Calu3 (cell line): ENCODE measurements around the gene MAD1L1. TPM values are rescaled to one million over a fixed set of nuclear protein-coding genes. Genes with fewer than 3 reads are reported as not detected.
A peak's percentile ranks its signal among the peaks of the same experiment; 100 is the strongest.

Experiments used
- BruUV-seq: library from RNA; stranded (reverse); fragments of 400-500 nt; replicated peaks from 2 replicates; lab custom pipeline; 2021; lab: Mats Ljungman, UMichigan
- CTCF ChIA-PET: fragments of 300-600 bp; sonication (Branson Sonifier 250); formaldehyde crosslinking; loops from one replicate; lab custom pipeline; 2022; ENCODE audit warnings: antibody characterized with exemption; lab: Charles Lee
- DNase-seq: peaks from one replicate; pipeline ENCODE4 v3.0.0; 2022
- H3K27ac Mint-ChIP-seq: one replicate; pipeline ENCODE4 v1.8.0; 2022; ENCODE audit warnings: mixed read lengths; ENCODE audit not compliant: unreplicated experiment
- H3K27me3 Mint-ChIP-seq: one replicate; pipeline ENCODE4 v1.8.0; 2022; ENCODE audit warnings: mixed read lengths; ENCODE audit not compliant: unreplicated experiment
- H3K36me3 Mint-ChIP-seq: one replicate; pipeline ENCODE4 v1.8.0; 2022; ENCODE audit warnings: mild to moderate bottlenecking, moderate library complexity, mixed read lengths; ENCODE audit not compliant: insufficient read depth, unreplicated experiment
- H3K4me1 Mint-ChIP-seq: one replicate; pipeline ENCODE4 v1.8.0; 2022; ENCODE audit warnings: mild to moderate bottlenecking, low read depth, mixed read lengths; ENCODE audit not compliant: unreplicated experiment
- H3K4me3 Mint-ChIP-seq: one replicate; pipeline ENCODE4 v1.8.0; 2022; ENCODE audit warnings: mild to moderate bottlenecking, low read depth, moderate library complexity, mixed read lengths; ENCODE audit not compliant: unreplicated experiment
- H3K9me3 Mint-ChIP-seq: one replicate; pipeline ENCODE4 v1.8.0; 2022; ENCODE audit warnings: low read depth, mixed read lengths; ENCODE audit not compliant: unreplicated experiment
- intact Hi-C: fragments of 100-400 bp; cut with micrococcal nuclease; formaldehyde crosslinking; loops from one replicate; pipeline ENCODE4 v1.10.0; 2022; ENCODE audit not compliant: unreplicated experiment
- total RNA-seq: library from RNA; stranded (reverse); gene quantifications from 2 replicates; pipeline ENCODE4 v1.2.3, GENCODE V29; 2022
- TF ChIP-seq, protein P1 (sequence below): fragments of 200-600 bp; IDR thresholded peaks from one replicate; pipeline ENCODE4 v1.8.0; 2022; ENCODE audit warnings: antibody characterized with exemption; ENCODE audit not compliant: unreplicated experiment

The MAD1L1 gene
- total RNA-seq, 1 experiment from 2014 or later: 86.0 TPM

DNA sequence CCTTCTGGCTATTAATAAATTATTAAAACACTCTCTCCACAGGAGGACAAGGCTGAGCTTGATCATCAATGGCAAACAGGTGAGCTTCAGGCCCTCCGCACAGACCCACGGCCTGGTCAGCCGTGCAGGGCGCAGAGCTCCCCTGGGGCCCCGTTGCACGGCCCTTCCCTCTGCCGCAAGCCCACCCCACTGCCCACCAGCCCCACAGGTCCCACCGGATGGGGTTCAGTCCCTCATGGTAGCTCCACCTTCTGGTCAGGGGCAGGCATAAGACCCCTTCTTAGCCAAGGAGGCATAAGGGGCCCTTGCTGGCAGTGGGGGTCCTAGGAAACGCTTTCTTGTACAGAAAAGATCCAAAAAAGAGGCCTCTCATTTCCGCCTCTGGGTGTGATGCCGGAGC lies 84.6 kb downstream of the MAD1L1 start:
- H3K4me3 Mint-ChIP-seq: no peak overlapping the region
- CTCF ChIA-PET: no interaction called here
- no TSS peak for BruUV-seq
- H3K27me3 Mint-ChIP-seq: no peaks in the 10 kb centered on the region
- no peak for DNase-seq
- H3K27ac Mint-ChIP-seq: no peak overlapping the region
- intact Hi-C loops: no loop called here
- H3K9me3 Mint-ChIP-seq: no peaks in the 10 kb centered on the region
- H3K36me3 Mint-ChIP-seq: peaks cover 11% of the 10 kb centered on the region
- no peaks in the 10 kb centered on the region for H3K4me1 Mint-ChIP-seq
- TF ChIP-seq, protein P1, sequence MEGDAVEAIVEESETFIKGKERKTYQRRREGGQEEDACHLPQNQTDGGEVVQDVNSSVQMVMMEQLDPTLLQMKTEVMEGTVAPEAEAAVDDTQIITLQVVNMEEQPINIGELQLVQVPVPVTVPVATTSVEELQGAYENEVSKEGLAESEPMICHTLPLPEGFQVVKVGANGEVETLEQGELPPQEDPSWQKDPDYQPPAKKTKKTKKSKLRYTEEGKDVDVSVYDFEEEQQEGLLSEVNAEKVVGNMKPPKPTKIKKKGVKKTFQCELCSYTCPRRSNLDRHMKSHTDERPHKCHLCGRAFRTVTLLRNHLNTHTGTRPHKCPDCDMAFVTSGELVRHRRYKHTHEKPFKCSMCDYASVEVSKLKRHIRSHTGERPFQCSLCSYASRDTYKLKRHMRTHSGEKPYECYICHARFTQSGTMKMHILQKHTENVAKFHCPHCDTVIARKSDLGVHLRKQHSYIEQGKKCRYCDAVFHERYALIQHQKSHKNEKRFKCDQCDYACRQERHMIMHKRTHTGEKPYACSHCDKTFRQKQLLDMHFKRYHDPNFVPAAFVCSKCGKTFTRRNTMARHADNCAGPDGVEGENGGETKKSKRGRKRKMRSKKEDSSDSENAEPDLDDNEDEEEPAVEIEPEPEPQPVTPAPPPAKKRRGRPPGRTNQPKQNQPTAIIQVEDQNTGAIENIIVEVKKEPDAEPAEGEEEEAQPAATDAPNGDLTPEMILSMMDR: peak; percentile 38

DNA sequence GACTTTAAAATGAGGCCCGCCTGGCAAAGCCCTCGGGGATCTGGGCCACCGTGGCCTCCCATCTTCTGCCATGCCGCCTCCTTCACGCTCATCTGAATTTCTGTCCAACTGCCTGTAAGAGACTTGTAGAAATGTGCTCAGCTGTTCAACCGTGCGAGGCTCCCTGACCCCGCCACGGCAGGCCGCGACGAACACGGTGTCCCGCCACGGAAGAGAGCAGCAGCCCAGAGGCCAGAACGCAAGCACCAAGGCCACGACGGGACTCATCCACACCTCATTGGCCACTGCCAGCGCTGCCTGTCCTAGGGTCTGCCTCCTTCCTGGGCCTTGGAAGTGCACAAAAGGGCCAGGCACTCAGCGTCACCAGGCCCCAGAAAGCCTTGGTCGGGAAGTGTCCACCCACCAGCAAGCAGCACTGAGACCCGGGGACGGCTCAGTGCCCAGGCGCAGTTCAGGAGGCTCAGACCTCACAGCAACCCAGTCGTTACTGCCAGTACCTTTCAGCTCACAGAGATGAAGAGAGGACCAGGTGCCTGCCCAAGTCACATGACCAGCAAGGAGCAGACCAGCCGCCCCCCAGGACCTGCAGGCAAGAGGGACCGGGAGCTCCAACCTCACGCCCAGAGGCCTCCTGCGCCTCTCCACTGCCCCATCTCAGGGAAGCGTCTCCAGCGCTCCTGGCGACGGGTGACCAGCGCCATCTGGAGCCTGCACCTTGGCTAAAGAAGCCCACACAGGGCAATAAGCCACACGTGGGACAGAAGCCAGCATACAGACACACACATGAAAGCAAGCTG lies 85.9 kb downstream of the MAD1L1 start:
- CTCF ChIA-PET: interaction anchor here (0.5 kb wide), 1 partner anchor 482 kb away, joined by 3 read pairs; no protein-coding TSS in a partner anchor

DNA sequence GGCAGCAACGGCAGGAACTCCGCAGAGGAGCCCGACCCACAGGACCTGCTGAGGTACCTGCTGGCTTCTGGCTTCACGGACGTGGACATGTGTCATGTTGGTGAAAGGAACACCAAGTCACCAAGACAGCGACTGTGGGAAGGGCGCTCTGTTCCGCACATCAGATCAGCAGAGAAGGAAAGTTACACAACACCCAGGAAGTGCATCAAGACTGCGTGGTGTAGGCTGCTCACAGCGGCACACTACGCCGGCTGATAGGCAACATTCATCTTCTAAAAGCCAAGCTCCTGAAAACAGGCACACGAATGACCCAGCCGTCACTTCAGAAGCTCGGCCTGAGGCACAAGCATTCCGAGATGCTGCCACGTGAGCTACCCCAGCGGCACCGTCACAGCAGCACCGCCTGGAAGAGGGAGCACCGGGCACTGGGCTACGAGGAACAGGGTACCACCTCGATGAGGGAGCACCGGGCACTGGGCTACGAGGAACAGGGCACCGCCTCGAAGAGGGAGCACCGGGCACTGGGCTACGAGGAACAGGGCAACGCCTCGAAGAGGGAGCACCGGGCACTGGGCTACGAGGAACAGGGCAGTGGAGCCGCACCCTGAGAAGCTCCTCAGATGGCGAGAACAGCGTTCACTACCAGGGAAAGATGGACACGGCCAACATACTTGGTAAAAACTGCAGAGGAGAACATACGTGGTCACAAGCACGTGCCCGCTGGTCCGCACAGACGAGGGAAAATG lies 86.7 kb downstream of the MAD1L1 start:
- intact Hi-C loops: no loop called here

More for the DNA sequence above, 85.9 kb downstream of the MAD1L1 start:
- H3K36me3 Mint-ChIP-seq: peaks cover 11% of the 10 kb centered on the region
- TF ChIP-seq, protein P1: no peak
- no TSS peak for BruUV-seq
- no peak for DNase-seq
- H3K9me3 Mint-ChIP-seq: no peaks in the 10 kb centered on the region
- no peak overlapping the region for H3K27ac Mint-ChIP-seq
- intact Hi-C loops: no loop called here
- H3K27me3 Mint-ChIP-seq: no peaks in the 10 kb centered on the region
- no peak overlapping the region for H3K4me3 Mint-ChIP-seq
- H3K4me1 Mint-ChIP-seq: no peaks in the 10 kb centered on the region

DNA sequence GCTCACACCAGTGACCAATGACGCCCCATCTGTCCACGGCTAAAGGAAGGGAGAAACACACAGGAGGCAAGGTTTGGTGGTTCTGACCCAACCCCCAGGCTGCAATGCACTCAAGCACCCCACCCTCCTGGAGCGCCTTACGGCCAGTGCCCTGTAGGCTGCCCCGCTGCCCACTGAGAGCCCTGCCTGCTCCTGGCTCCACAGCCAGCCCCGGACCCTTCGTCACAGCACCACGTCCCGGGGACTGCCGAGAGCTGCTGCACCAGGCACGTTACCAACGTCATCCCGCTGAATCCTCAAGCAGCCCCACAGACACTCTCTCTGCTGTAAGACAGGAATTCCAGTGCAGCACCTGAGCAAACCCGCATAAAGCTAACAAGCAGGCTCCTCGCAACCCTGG lies 87.8 kb downstream of the MAD1L1 start:
- H3K9me3 Mint-ChIP-seq: no peaks in the 10 kb centered on the region
- H3K4me3 Mint-ChIP-seq: no peak overlapping the region
- TF ChIP-seq, protein P1: no peak
- intact Hi-C loops: no loop called here
- BruUV-seq: no TSS peak
- no peak for DNase-seq
- CTCF ChIA-PET: interaction anchor here (0.5 kb wide), 1 partner anchor 68 kb away, joined by 4 read pairs; no protein-coding TSS in a partner anchor
- H3K4me1 Mint-ChIP-seq: no peaks in the 10 kb centered on the region
- no peak overlapping the region for H3K27ac Mint-ChIP-seq
- H3K36me3 Mint-ChIP-seq: peaks cover 11% of the 10 kb centered on the region
- no peaks in the 10 kb centered on the region for H3K27me3 Mint-ChIP-seq

More for the DNA sequence above, 86.7 kb downstream of the MAD1L1 start:
- no TSS peak for BruUV-seq
- CTCF ChIA-PET: no interaction called here
- DNase-seq: no peak
- Mint-ChIP-seq H3K9me3 (no peaks in the 10 kb centered on the region), H3K27me3 (no peaks in the 10 kb centered on the region), H3K4me3 (no peak overlapping the region), H3K36me3 (peaks cover 11% of the 10 kb centered on the region), H3K27ac (no peak overlapping the region), H3K4me1 (no peaks in the 10 kb centered on the region)
- TF ChIP-seq, protein P1: no peak
